Left ventricle myocardium superior (tissue), 1 donor: ENCODE measurements around the gene EGFLAM. TPM values are rescaled to one million over a fixed set of nuclear protein-coding genes. Genes with fewer than 3 reads are reported as not detected.
A peak's percentile ranks its signal among the peaks of the same experiment; 100 is the strongest.

Experiments
- ATAC-seq: fragments of 200-7000 bp; cut with Tn5 transposase; one replicate; pipeline ENCODE4 v1.9.1; 2020; ENCODE audit warnings: mild to moderate bottlenecking, moderate library complexity
- DNase-seq: peaks from one replicate; pipeline ENCODE4 v3.0.0-alpha.2; 2020
- intact Hi-C: fragments of 100-400 bp; cut with micrococcal nuclease; formaldehyde crosslinking; loops from one replicate; pipeline ENCODE4 v1.11.0; 2022
- total RNA-seq: library from RNA; stranded (reverse); fragmentation: NEBNext Ultra II Directional; extraction: Animal tissue kit (Norgen Biotek cat#: 25700); gene quantifications from one replicate; pipeline ENCODE4 v1.2.1, GENCODE V29; 2021
- donor health status: DM: no; HTN: yes; CAD: no; lungs with severe emphysema.

Gene EGFLAM
- total RNA-seq, 1 donor from 2014 or later = 7.7 TPM

- ATAC-seq = no peak
- intact Hi-C loops = no loop called here
- no peak for DNase-seq
Observed at GRCh38 chr5:38259809-38260160, 1.4 kb downstream of the EGFLAM start.

GRCh38 chr5:38263983-38264382, 5.6 kb downstream of the EGFLAM start:
- ATAC-seq (peak; percentile 66), DNase-seq (no peak)
- intact Hi-C loops = no loop called here

GRCh38 chr5:38265546-38266179, 7.3 kb downstream of the EGFLAM start:
- intact Hi-C loops = no loop called here
- ATAC-seq (peak; percentile 84), DNase-seq (peak; percentile 42)

GRCh38 chr5:38267372-38267771, 9.0 kb downstream of the EGFLAM start:
- intact Hi-C loops = no loop called here
- ATAC-seq = no peak
- no peak for DNase-seq

- DNase-seq (no peak), ATAC-seq (no peak)
- intact Hi-C loops = no loop called here
Observed at GRCh38 chr5:38273626-38274025, 15.3 kb downstream of the EGFLAM start.

GRCh38 chr5:38274370-38274769, 16.0 kb downstream of the EGFLAM start:
- no peak for DNase-seq
- ATAC-seq = no peak
- intact Hi-C loops = no loop called here

- DNase-seq (no peak), ATAC-seq (no peak)
- intact Hi-C loops = no loop called here
Observed at GRCh38 chr5:38284384-38284783, 26.0 kb downstream of the EGFLAM start.

- intact Hi-C loops = no loop called here
- DNase-seq = no peak
- no peak for ATAC-seq
Observed at GRCh38 chr5:38285226-38285625, 26.9 kb downstream of the EGFLAM start.

GRCh38 chr5:38286002-38286401, 27.6 kb downstream of the EGFLAM start:
- no peak for DNase-seq
- intact Hi-C loops = no loop called here
- ATAC-seq = no peak

GRCh38 chr5:38287124-38287523, 28.8 kb downstream of the EGFLAM start:
- ATAC-seq (no peak), DNase-seq (no peak)
- intact Hi-C loops = no loop called here

GRCh38 chr5:38289457-38289856, 31.1 kb downstream of the EGFLAM start:
- no peak for DNase-seq
- no peak for ATAC-seq
- intact Hi-C loops = no loop called here

GRCh38 chr5:38290028-38290653, 31.8 kb downstream of the EGFLAM start:
- intact Hi-C loops = no loop called here
- peak; percentile 32 for ATAC-seq
- no peak for DNase-seq

- no peak for ATAC-seq
- intact Hi-C loops = no loop called here
- DNase-seq = no peak
Observed at GRCh38 chr5:38291355-38291754, 33.0 kb downstream of the EGFLAM start.

GRCh38 chr5:38292228-38292627, 33.9 kb downstream of the EGFLAM start:
- DNase-seq (no peak), ATAC-seq (no peak)
- intact Hi-C loops = no loop called here

- intact Hi-C loops = no loop called here
- ATAC-seq (no peak), DNase-seq (no peak)
Observed at GRCh38 chr5:38295751-38296150, 37.4 kb downstream of the EGFLAM start.

GRCh38 chr5:38297830-38298608, 39.7 kb downstream of the EGFLAM start:
- DNase-seq = no peak
- ATAC-seq = peak; percentile 72
- intact Hi-C loops = no loop called here

- ATAC-seq = no peak
- intact Hi-C loops = no loop called here
Observed at GRCh38 chr5:38299585-38299984, 41.2 kb downstream of the EGFLAM start.

GRCh38 chr5:38305148-38305547, 46.8 kb downstream of the EGFLAM start:
- no peak for ATAC-seq
- intact Hi-C loops = no loop called here

More at GRCh38 chr5:38299585-38299984, 41.2 kb downstream of the EGFLAM start:
- no peak for DNase-seq

GRCh38 chr5:38307845-38308244, 49.5 kb downstream of the EGFLAM start:
- intact Hi-C loops = no loop called here
- DNase-seq = no peak
- peak; percentile 27 for ATAC-seq

More at GRCh38 chr5:38305148-38305547, 46.8 kb downstream of the EGFLAM start:
- DNase-seq = no peak

GRCh38 chr5:38316544-38317224, 58.3 kb downstream of the EGFLAM start:
- ATAC-seq = peak; percentile 87
- intact Hi-C loops = no loop called here
- no peak for DNase-seq
